GM19328 (cell line): ENCODE data around the gene MTREX.

Experiments
- ATAC-seq: cut with Tn5 transposase; IDR thresholded peaks from one replicate; pipeline ENCODE4 v1.9.1; 2021; ENCODE audit warnings: mild to moderate bottlenecking, moderate library complexity; ENCODE audit not compliant: unreplicated experiment

The MTREX gene

DNA sequence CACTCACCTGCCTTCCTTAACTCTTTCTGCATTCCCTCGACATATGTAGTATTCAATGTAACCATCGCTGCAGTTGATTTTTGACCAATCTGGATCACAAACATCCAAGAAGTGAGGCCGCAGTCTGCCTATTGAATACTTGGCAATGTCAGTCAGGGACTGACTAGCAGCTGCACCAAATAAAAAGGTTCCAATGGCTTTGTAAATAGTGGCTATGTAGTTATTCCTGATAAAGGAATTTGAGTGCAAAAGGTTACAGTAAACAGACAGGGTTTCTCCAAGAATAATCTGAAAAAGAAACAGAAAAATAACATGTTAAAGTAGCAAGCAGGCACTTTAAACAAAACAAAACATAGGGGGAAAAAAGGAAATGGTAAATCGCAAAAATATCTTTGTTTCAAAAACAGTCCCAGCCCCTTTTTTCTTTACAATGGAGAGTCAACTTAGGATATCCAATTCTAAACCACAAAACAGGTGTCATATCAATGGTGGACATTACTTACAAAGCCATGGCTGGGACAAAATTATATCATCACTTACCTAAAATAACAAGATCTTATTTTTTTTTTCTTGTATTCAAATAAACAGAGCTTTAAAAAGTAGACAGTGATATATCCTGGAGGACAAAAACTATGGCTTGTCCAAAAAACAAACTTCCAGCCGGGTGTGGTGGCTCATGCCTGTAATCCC is 160.2 kb downstream of the MTREX start:
- no peak for ATAC-seq

GRCh38 chr5:55469839-55470238 is 162.1 kb downstream of the MTREX start:
- no peak for ATAC-seq

GRCh38 chr5:55470282-55470681 is 162.5 kb downstream of the MTREX start:
- no peak for ATAC-seq

GRCh38 chr5:55471468-55471867 is 163.7 kb downstream of the MTREX start:
- ATAC-seq = no peak

GRCh38 chr5:55472642-55473041 is 164.9 kb downstream of the MTREX start:
- ATAC-seq = no peak
